ENCODE measurements around the gene GSTT2.
A peak's percentile ranks its signal among the peaks of the same experiment; 100 is the strongest.
"Not testable (repeated sequence)": the region's sequence is repeated elsewhere in the genome, so short reads cannot be mapped to it uniquely, and the experiment has no call there.

- TF ChIP-seq POLR2A (IDR thresholded peaks at IDR 0.05) = not testable (repeated sequence)
- peak; percentile 76 to 92 (median 77) for TF ChIP-seq CTCF (IDR thresholded peaks at IDR 0.05)
Observed at GRCh38 chr22:23956301-23956900, 23.5 kb upstream of the GSTT2 start.

All from right lobe of liver (tissue), 4 donors.